Esophagus muscularis mucosa (tissue), 3 donors: ENCODE measurements around the gene ATP13A3.
"Not testable (repeated sequence)": the region's sequence is repeated elsewhere in the genome, so short reads cannot be mapped to it uniquely, and the experiment has no call there.

Source experiments
- POLR2AphosphoS5 ChIP-seq, 2 donors: sonication (generic); formaldehyde crosslinking; IDR thresholded peaks; one replicate each; pipeline ENCODE4 v1.6.1; 2017; ENCODE audit warnings: antibody characterized with exemption in 2 of 2
- TF ChIP-seq, protein P1 (sequence below), 3 experiments: fragments of 200-600 bp in 2 of 3; fragments of 450-650 bp in 1 of 3; sonication (generic) in 2 of 3; IDR thresholded peaks; one replicate each; pipeline ENCODE4 v1.5.1; 2017 to 2019; ENCODE audit warnings: antibody characterized with exemption in 3 of 3, mild to moderate bottlenecking in 2 of 3, moderate library complexity in 1 of 3

DNA sequence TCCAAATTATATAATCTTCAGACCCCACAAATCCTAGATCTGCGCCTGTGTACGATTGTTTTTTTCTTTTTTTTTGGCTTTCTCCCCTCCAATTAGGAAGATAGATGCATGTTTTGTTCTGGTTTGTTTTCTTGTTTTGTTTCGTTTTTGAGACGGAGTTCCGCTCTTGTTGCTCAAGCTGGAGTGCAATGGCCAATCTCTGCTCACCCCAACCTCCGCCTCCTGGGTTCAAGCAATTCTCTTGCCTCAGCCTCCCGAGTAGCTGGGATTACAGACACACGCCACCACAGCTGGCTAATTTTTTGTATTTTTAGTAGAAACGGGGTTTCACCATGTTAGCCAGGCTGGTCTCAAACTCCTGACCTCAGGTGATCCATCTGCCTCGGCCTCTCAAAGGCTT is 48.4 kb upstream of the ATP13A3 start:
- TF ChIP-seq POLR2AphosphoS5 (IDR thresholded peaks at IDR 0.05): not testable (repeated sequence)
- TF ChIP-seq, protein P1, sequence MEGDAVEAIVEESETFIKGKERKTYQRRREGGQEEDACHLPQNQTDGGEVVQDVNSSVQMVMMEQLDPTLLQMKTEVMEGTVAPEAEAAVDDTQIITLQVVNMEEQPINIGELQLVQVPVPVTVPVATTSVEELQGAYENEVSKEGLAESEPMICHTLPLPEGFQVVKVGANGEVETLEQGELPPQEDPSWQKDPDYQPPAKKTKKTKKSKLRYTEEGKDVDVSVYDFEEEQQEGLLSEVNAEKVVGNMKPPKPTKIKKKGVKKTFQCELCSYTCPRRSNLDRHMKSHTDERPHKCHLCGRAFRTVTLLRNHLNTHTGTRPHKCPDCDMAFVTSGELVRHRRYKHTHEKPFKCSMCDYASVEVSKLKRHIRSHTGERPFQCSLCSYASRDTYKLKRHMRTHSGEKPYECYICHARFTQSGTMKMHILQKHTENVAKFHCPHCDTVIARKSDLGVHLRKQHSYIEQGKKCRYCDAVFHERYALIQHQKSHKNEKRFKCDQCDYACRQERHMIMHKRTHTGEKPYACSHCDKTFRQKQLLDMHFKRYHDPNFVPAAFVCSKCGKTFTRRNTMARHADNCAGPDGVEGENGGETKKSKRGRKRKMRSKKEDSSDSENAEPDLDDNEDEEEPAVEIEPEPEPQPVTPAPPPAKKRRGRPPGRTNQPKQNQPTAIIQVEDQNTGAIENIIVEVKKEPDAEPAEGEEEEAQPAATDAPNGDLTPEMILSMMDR (IDR thresholded peaks at IDR 0.05): not testable (repeated sequence)
